ENCODE results near the gene BTF3L4.

DNA sequence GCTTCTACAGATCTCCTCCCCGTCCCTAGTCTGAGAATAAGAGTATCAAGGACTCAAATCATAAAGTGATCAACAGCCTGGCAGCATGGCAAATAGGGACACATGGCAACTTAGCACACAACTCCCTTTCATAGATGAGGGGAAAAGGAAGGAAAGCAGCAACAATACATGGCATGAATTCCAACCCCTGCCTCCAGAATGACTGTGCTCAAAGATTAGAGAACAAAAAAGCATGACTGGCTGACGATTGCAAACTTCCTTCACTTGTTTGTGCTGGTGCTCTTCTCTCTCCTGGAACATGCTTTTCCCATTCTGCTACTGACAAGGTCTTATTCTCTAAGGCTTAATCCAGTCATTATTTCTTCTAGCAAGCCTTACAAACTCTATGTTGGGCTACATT, 34.0 kb upstream of the BTF3L4 start:
- TF ChIP-seq, protein P1, sequence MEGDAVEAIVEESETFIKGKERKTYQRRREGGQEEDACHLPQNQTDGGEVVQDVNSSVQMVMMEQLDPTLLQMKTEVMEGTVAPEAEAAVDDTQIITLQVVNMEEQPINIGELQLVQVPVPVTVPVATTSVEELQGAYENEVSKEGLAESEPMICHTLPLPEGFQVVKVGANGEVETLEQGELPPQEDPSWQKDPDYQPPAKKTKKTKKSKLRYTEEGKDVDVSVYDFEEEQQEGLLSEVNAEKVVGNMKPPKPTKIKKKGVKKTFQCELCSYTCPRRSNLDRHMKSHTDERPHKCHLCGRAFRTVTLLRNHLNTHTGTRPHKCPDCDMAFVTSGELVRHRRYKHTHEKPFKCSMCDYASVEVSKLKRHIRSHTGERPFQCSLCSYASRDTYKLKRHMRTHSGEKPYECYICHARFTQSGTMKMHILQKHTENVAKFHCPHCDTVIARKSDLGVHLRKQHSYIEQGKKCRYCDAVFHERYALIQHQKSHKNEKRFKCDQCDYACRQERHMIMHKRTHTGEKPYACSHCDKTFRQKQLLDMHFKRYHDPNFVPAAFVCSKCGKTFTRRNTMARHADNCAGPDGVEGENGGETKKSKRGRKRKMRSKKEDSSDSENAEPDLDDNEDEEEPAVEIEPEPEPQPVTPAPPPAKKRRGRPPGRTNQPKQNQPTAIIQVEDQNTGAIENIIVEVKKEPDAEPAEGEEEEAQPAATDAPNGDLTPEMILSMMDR (IDR thresholded peaks at IDR 0.05; ENCODE audit: insufficient read depth, low read length, poor library complexity, severe bottlenecking) = no peak
- TF ChIP-seq EZH2phosphoT487 (conservative IDR thresholded peaks at IDR 0.05; ENCODE audit: low read length) = no peak
